Testis (tissue), 2 donors: Measurements from ENCODE around the gene SLC22A9.

Experiments
- POLR2A ChIP-seq: fragments of 450-650 bp; IDR thresholded peaks from one replicate; pipeline ENCODE4 v1.6.1; 2017; ENCODE audit warnings: antibody characterized with exemption, mild to moderate bottlenecking, moderate library complexity
- TF ChIP-seq, protein P1 (sequence below), 3 experiments: fragments of 450-650 bp in 2 of 3; fragments of 200-600 bp in 1 of 3; sonication (generic) in 1 of 3; IDR thresholded peaks; one replicate each; pipeline ENCODE4 v1.5.1; 2016 to 2019; ENCODE audit warnings: antibody characterized with exemption in 3 of 3, mild to moderate bottlenecking in 2 of 3, moderate library complexity in 1 of 3

- TF ChIP-seq, protein P1, sequence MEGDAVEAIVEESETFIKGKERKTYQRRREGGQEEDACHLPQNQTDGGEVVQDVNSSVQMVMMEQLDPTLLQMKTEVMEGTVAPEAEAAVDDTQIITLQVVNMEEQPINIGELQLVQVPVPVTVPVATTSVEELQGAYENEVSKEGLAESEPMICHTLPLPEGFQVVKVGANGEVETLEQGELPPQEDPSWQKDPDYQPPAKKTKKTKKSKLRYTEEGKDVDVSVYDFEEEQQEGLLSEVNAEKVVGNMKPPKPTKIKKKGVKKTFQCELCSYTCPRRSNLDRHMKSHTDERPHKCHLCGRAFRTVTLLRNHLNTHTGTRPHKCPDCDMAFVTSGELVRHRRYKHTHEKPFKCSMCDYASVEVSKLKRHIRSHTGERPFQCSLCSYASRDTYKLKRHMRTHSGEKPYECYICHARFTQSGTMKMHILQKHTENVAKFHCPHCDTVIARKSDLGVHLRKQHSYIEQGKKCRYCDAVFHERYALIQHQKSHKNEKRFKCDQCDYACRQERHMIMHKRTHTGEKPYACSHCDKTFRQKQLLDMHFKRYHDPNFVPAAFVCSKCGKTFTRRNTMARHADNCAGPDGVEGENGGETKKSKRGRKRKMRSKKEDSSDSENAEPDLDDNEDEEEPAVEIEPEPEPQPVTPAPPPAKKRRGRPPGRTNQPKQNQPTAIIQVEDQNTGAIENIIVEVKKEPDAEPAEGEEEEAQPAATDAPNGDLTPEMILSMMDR (IDR thresholded peaks at IDR 0.05), result no peak
- TF ChIP-seq POLR2A, result no peak
Observed at GRCh38 chr11:63352144-63352543, 17.4 kb upstream of the SLC22A9 start.
